Regular cardiac myocyte (primary cell): ENCODE results near the gene EIF3F. TPM values are rescaled to one million over a fixed set of nuclear protein-coding genes. Genes with fewer than 3 reads are reported as not detected.

ENCODE experiments used
- total RNA-seq: library from RNA; depleted of rRNA; stranded (reverse); fragments of >200 nt; gene quantifications from 2 replicates; pipeline ENCODE4 v1.2.3, GENCODE V29; 2014

EIF3F gene
- total RNA-seq = 160 and 169 TPM in 2 replicates

GRCh38 chr11:7986768-7987559 is at the start of gene EIF3F:
Gene EIF3F, plus strand, starts transcription at chr11:7987337. Its CDS starts 16 bp downstream, at chr11:7987353.

GRCh38 chr11:7941608-7942007 is 45.5 kb upstream of the EIF3F start, which contains the start of gene OR10A3:
Gene OR10A3, minus strand, starts transcription at chr11:7941708. Its CDS starts 2,188 bp downstream, at chr11:7939520.

GRCh38 chr11:7965386-7965785 is 21.8 kb upstream of the EIF3F start, which contains the start of gene NLRP10:
Gene NLRP10, minus strand, starts transcription at chr11:7965447. Its CDS starts 1,952 bp downstream, at chr11:7963495.

Other genes starting within 250 kb of the EIF3F start
- not detected in 2 replicates for gene OR5P2, start 190.4 kb upstream of the EIF3F start, total RNA-seq
- not detected in 2 replicates for gene OR5P3, start 156.5 kb upstream of the EIF3F start, total RNA-seq
- gene OR10A6, start 56.1 kb upstream of the EIF3F start, total RNA-seq = under 0.01 TPM in 2 replicates
- gene OR10A3, start 45.6 kb upstream of the EIF3F start, total RNA-seq = not detected in 2 replicates
- gene NLRP10, start 21.9 kb upstream of the EIF3F start, total RNA-seq = 5.4 and 9.0 TPM in 2 replicates
- 4.8 and 12.7 TPM in 2 replicates for gene TUB, start 93.9 kb downstream of the EIF3F start, total RNA-seq
- not detected in 2 replicates for gene RIC3, start 181.7 kb downstream of the EIF3F start, total RNA-seq